Activated T-cell treated with anti-CD3 and anti-CD28 coated beads for 1 hour (primary cell): ENCODE results near the gene PUM1.
A peak's percentile ranks its signal among the peaks of the same experiment; 100 is the strongest.
"Not testable (repeated sequence)": the region's sequence is repeated elsewhere in the genome, so short reads cannot be mapped to it uniquely, and the experiment has no call there.

Source experiments
- DNase-seq: peaks from one replicate; pipeline ENCODE4 v3.0.0-alpha.2; 2020; ENCODE audit warnings: low read depth

PUM1 gene

GRCh38 chr1:31065310-31066217 lies at the start of gene PUM1:
Gene PUM1 (minus strand): TSS chr1:31065717. CDS start chr1:31059566, 6,151 bp downstream.
- peak; percentile 97 for DNase-seq

GRCh38 chr1:31112266-31112935 lies 46.9 kb upstream of the PUM1 start:
- no peak for DNase-seq

- no peak for DNase-seq
These were observed 45.9 kb upstream of the PUM1 start for GRCh38 chr1:31111290-31111951.

- DNase-seq = no peak
These were observed 45.3 kb upstream of the PUM1 start for GRCh38 chr1:31110846-31111245.

- DNase-seq = no peak
These were observed 43.3 kb upstream of the PUM1 start for GRCh38 chr1:31108861-31109260.

GRCh38 chr1:31105646-31106045 lies 40.1 kb upstream of the PUM1 start:
- no peak for DNase-seq

- DNase-seq = no peak
These were observed 37.0 kb upstream of the PUM1 start for GRCh38 chr1:31102501-31102950.

- DNase-seq = no peak
These were observed 35.6 kb upstream of the PUM1 start for GRCh38 chr1:31101147-31101502.

- no peak for DNase-seq
These were observed 33.9 kb upstream of the PUM1 start for GRCh38 chr1:31099293-31100032.

GRCh38 chr1:31095985-31096384 lies 30.5 kb upstream of the PUM1 start:
- no peak for DNase-seq

- no peak for DNase-seq
These were observed 29.9 kb upstream of the PUM1 start for GRCh38 chr1:31095298-31095981.

GRCh38 chr1:31088081-31088480 lies 22.6 kb upstream of the PUM1 start:
- not testable (repeated sequence) for DNase-seq

GRCh38 chr1:31084782-31085569 lies 19.5 kb upstream of the PUM1 start:
- no peak for DNase-seq

GRCh38 chr1:31082385-31082784 lies 16.9 kb upstream of the PUM1 start:
- DNase-seq = no peak

- no peak for DNase-seq
These were observed 7.5 kb upstream of the PUM1 start for GRCh38 chr1:31073044-31073443.

- no peak for DNase-seq
These were observed 6.8 kb upstream of the PUM1 start for GRCh38 chr1:31072304-31072746.

- DNase-seq = no peak
These were observed 3.9 kb upstream of the PUM1 start for GRCh38 chr1:31069392-31069791.

GRCh38 chr1:31064718-31065309 lies 703 bp downstream of the PUM1 start:
- peak; percentile 6 for DNase-seq

GRCh38 chr1:31064111-31064717 lies 1.3 kb downstream of the PUM1 start:
- DNase-seq = no peak

- no peak for DNase-seq
These were observed 1.9 kb downstream of the PUM1 start for GRCh38 chr1:31063631-31064030.
